Thyroid gland (tissue), 4 donors: ENCODE results near the gene DDX39B. TPM values are rescaled to one million over a fixed set of nuclear protein-coding genes. Genes with fewer than 3 reads are reported as not detected.
"Not testable (repeated sequence)": the region's sequence is repeated elsewhere in the genome, so short reads cannot be mapped to it uniquely, and the experiment has no call there.

Source experiments
- DNase-seq, 2 donors: peaks; one replicate each; pipeline ENCODE4 v3.0.0-alpha.2; 2019
- H3K27ac ChIP-seq, 3 donors: fragments of 200-600 bp; sonication (generic); 1 replicate in 2 of 3; 2 replicates in 1 of 3; pipeline ENCODE4 v1.5.1; 2016 to 2019; ENCODE audit warnings: mild to moderate bottlenecking in 1 of 3, moderate library complexity in 1 of 3
- H3K27me3 ChIP-seq: fragments of 200-600 bp; sonication (generic); one replicate; pipeline ENCODE4 v1.5.1; 2019
- H3K36me3 ChIP-seq, 2 donors: fragments of 200-600 bp; sonication (generic); one replicate each; pipeline ENCODE4 v1.5.1; 2016 to 2019
- H3K4me1 ChIP-seq, 2 donors: fragments of 200-600 bp; sonication (generic); one replicate each; pipeline ENCODE4 v1.5.1; 2017 to 2019
- H3K4me3 ChIP-seq, 3 donors: fragments of 200-600 bp; sonication (generic); replicated peaks in 1 of 3; 1 replicate in 2 of 3; 2 replicates in 1 of 3; pipeline ENCODE4 v1.5.1; 2016; ENCODE audit warnings: mild to moderate bottlenecking in 1 of 3
- H3K9me3 ChIP-seq: fragments of 200-600 bp; sonication (generic); one replicate; pipeline ENCODE4 v1.5.1; 2017
- POLR2A ChIP-seq, 2 donors: fragments of 450-650 bp; IDR thresholded peaks; one replicate each; pipeline ENCODE4 v1.6.1; 2017; ENCODE audit warnings: antibody characterized with exemption in 2 of 2, mild to moderate bottlenecking in 2 of 2, moderate library complexity in 1 of 2
- WGBS, 2 donors: methylation state at CpG; one replicate each; pipeline ENCODE4 v1.1.5; 2017; 5-methylcytosine and 5-hydroxymethylcytosine counted together
- intact Hi-C: fragments of 100-400 bp; cut with DNase I; formaldehyde crosslinking; loops from one replicate; pipeline ENCODE4 v1.15.1; 2023
- total RNA-seq, 4 donors: library from RNA; depleted of rRNA; stranded (reverse); fragments of >200 nt; gene quantifications; one replicate each; pipeline ENCODE4 v1.2.3, GENCODE V29; 2016
- TF ChIP-seq, protein P1 (sequence below), 6 experiments: fragments of 200-600 bp in 3 of 6; fragments of 450-650 bp in 3 of 6; sonication (generic) in 3 of 6; IDR thresholded peaks; one replicate each; pipeline ENCODE4 v1.5.1; 2016 to 2019; ENCODE audit warnings: antibody characterized with exemption in 6 of 6, mild to moderate bottlenecking in 2 of 6, inconsistent platforms in 1 of 6, moderate library complexity in 1 of 6

The DDX39B gene
- total RNA-seq, 4 donors from 2014 or later = 296 to 339 (median 314) TPM

DNA sequence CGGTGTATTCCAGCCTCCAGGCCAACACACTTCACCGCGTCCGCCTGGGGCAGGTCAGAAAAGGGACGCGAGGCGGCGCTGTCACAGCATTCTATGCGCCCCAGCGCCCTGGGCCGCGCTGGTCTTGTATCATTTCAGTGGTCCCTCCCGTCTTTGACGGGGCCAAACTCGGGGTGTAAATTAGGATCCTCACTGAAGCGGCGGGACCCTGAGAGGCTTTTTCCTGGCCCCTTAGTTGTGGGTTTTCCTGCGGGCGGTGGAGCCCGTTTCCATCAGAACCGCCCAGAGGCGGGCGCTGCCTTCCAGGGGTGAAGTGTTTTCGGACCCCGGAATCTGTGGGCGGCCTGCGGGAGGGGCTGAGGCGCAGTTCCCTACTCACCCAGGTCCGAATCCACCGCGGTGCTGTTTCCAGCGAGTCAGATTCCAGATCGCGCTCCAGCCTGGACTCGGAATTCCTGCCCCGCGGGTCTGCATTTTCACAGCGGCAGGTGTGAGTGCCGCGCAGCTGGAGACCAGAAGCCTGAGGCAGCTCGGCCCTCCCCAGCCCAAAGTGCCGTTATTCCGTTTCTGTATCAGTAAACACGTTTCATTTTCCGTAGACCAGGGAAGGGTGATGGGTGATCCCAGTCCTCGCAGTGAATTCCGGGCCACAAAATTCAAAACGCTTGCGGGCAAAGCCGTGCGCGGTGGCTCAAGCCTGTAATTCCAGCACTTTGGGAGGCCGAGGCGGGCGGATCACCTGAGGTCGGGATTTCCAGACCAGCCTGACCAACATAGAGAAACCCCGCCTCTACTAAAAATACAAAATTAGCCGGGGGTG lies 47.7 kb downstream of the DDX39B start:
- WGBS, 2 donors = 1 to 2% methylated on average over 46 to 56 of the region's 58 CpGs
- H3K27ac ChIP-seq = peak overlapping the region in 2 of 3 donors; percentile 57 to 73
- no peaks in the 10 kb centered on the region for H3K27me3 ChIP-seq
- H3K4me3 ChIP-seq = peak overlapping the region in 2 of 3 donors; percentile 35 to 49
- intact Hi-C loops = loop anchor here (10.0 kb wide), 1 partner anchor 51 kb away; the partner anchor contains the start of genes ATP6V1G2, DDX39B and NFKBIL1
- H3K36me3 ChIP-seq = no peaks in the 10 kb centered on the region
- DNase-seq = peak; percentile 78 to 79
- peaks cover 0 to 7% of the 10 kb centered on the region in 2 donors for H3K4me1 ChIP-seq
- no peaks in the 10 kb centered on the region for H3K9me3 ChIP-seq
- TF ChIP-seq, protein P1, sequence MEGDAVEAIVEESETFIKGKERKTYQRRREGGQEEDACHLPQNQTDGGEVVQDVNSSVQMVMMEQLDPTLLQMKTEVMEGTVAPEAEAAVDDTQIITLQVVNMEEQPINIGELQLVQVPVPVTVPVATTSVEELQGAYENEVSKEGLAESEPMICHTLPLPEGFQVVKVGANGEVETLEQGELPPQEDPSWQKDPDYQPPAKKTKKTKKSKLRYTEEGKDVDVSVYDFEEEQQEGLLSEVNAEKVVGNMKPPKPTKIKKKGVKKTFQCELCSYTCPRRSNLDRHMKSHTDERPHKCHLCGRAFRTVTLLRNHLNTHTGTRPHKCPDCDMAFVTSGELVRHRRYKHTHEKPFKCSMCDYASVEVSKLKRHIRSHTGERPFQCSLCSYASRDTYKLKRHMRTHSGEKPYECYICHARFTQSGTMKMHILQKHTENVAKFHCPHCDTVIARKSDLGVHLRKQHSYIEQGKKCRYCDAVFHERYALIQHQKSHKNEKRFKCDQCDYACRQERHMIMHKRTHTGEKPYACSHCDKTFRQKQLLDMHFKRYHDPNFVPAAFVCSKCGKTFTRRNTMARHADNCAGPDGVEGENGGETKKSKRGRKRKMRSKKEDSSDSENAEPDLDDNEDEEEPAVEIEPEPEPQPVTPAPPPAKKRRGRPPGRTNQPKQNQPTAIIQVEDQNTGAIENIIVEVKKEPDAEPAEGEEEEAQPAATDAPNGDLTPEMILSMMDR (IDR thresholded peaks at IDR 0.05) = peak; percentile 36 to 78 (median 66)
- TF ChIP-seq POLR2A (IDR thresholded peaks at IDR 0.05) = no peak

DNA sequence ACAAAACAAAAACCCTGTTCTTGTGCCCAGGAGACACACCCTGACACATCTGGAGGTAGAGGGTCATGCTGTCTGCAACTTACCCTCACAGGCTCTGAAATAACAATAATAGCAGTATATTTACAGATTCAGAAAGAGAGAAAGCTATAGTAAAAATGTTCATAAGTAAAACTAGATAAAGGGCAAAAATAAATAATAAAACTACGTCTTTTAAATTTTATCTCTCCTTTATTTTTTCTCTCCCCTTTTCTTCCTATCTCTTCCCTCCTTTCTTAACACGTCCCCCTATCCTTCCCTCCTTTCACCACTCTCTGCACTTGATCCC lies 48.3 kb downstream of the DDX39B start:
- not testable (repeated sequence) for H3K4me3 ChIP-seq, H3K36me3 ChIP-seq, H3K27ac ChIP-seq, H3K27me3 ChIP-seq, H3K9me3 ChIP-seq, H3K4me1 ChIP-seq, DNase-seq
- WGBS, 2 donors = 3% methylated on average over 2 of the region's 2 CpGs
- intact Hi-C loops = loop anchor here (10.0 kb wide), 1 partner anchor 51 kb away; the partner anchor contains the start of genes ATP6V1G2, DDX39B and NFKBIL1

DNA sequence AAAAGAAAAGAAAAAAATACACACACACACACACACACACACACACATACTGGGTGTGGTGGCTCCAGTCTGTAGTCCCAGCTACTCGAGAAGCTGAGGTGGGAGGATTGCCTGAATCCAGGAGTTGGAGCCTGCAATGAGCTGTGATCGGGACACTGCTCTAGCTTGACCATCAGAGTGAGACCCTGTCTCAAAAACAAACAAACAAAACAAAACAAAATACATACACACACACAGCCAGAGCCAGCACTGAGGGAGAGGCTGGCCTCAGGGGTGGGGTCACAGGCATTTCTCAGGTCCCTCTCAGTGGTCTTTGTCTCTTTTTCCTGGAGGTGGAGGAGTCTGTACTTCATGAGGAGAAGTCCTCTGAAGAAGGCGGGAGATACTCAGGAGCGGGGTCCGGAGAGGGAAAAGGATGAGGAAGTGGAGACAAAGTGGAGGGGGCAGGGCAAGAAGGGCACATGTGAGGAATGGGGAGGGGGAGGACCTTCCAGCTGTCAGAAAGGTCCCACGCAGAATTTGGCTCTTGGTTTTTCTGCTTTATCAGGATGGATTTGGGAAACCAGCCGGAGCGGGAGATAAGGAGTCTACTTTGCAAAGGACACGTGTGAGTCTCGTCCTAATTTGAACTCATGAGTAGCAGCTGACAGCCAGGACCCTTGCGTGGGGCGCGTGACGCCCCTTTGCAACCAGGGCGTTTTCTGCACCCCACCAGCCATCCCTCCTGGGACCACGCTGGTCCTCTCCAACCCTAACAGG lies 51.5 kb downstream of the DDX39B start:
- Histone ChIP-seq H3K27me3 (no peaks in the 10 kb centered on the region), H3K4me1 (peaks cover 0 to 7% of the 10 kb centered on the region in 2 donors), H3K4me3 (no peak overlapping the region), H3K27ac (no peak overlapping the region), H3K9me3 (no peaks in the 10 kb centered on the region), H3K36me3 (no peaks in the 10 kb centered on the region)
- TF ChIP-seq, protein P1 (IDR thresholded peaks at IDR 0.05) = no peak
- TF ChIP-seq POLR2A (IDR thresholded peaks at IDR 0.05) = no peak
- DNase-seq = no peak
- intact Hi-C loops = loop anchor here (10.0 kb wide), 1 partner anchor 55 kb away; the partner anchor contains the start of genes ATP6V1G2, DDX39B and NFKBIL1
- 60 to 69% methylated on average over 15 to 16 of the region's 16 CpGs for WGBS, 2 donors

DNA sequence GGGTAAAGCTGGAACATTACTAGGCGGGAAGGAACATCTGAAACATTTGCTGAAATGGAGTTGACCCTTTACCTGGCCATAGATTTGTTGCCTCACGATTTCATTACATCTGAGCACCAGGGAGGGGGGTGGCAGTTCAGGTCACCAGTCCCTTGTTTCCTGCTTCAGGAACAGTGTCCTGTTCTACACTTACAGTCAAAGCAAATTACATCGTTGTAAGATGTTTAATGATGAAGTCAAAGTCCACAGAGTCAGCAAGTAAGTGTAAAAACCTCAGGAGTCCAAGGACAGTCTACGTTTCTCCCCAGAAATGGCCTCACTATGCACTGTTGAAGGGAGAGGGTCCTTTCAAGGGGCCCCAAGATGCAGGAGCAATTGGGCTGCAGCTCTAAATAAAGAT lies 52.7 kb downstream of the DDX39B start:
- Histone ChIP-seq H3K27ac (no peak overlapping the region), H3K36me3 (no peaks in the 10 kb centered on the region), H3K4me1 (peaks cover 0 to 1% of the 10 kb centered on the region in 2 donors), H3K9me3 (no peaks in the 10 kb centered on the region), H3K4me3 (no peak overlapping the region), H3K27me3 (no peaks in the 10 kb centered on the region)
- TF ChIP-seq POLR2A (IDR thresholded peaks at IDR 0.05) = no peak
- TF ChIP-seq, protein P1 (IDR thresholded peaks at IDR 0.05) = no peak
- no peak for DNase-seq
- WGBS, 2 donors = 89 to 90% methylated on average over 4 of the region's 4 CpGs
- intact Hi-C loops = no loop called here

DNA sequence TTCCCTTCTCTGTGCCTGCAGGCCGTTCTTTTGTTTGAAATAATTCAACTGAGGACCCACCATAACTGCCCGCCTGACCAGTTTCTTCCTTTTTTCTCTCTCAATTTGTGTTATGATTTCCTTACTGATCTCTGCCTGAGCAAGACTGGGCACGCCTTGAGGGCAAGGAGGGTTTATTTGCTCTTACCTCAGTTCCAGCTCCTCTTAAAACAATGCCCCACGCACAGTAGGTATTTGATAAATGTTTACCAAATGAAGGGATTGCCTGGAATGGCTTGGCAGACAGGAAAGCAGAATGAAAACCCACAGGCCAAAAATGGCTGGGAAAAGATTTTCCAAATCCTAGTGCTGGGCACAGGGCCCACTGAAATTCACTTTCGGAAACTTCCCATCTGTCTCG lies 54.1 kb downstream of the DDX39B start:
- 83 to 85% methylated on average over 5 to 6 of the region's 6 CpGs for whole genome bisulfite sequencing, 2 donors
- H3K36me3 ChIP-seq, intact Hi-C loops, H3K9me3 ChIP-seq, H3K27ac ChIP-seq, DNase-seq, H3K27me3 ChIP-seq, H3K4me1 ChIP-seq, H3K4me3 ChIP-seq: not testable (repeated sequence)

DNA sequence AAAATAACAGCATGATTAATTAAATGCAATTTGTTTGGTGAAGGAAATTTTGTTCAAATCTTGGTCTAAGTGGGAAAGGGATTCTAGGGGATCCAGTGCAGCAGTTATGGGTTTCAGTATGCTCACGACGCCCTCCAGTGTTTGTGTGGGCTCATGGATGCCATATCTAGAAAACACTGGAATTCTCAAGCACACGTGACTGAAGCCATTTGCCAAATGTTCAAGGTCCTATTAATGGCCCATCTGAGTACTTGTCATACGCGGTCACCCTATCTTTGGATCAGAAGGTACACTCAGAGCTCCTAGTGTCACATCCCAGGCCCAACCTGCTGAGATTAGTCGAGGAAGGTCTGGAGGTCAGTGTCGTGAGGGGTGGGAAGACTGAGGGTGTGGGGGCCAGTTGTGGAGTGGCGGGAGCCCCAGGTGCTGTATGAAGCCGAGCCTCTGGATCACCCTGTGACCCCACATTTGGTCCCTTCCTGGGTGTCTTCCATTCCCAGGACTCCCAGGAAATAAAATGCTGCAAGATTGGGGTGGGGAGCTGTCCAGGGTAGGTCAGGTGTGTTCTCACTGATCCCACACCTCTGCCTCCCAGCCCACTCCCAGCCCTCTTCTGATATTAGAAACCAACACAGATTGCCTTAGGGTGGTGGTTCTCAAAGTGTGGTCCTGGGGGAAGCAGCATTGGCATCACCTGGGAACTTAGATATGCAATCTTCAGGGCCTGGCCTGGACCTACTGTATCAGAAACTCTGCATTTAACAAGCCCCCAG lies 55.6 kb downstream of the DDX39B start:
- H3K9me3 ChIP-seq, H3K27ac ChIP-seq, H3K36me3 ChIP-seq, H3K27me3 ChIP-seq, H3K4me1 ChIP-seq, intact Hi-C loops, DNase-seq, H3K4me3 ChIP-seq: not testable (repeated sequence)
- 61% methylated on average over 2 of the region's 9 CpGs; no CpG with 5 or more reads in 1 of the 2 donors for WGBS, 2 donors
